ENCODE data around the gene TAS1R3.

The TAS1R3 gene

DNA sequence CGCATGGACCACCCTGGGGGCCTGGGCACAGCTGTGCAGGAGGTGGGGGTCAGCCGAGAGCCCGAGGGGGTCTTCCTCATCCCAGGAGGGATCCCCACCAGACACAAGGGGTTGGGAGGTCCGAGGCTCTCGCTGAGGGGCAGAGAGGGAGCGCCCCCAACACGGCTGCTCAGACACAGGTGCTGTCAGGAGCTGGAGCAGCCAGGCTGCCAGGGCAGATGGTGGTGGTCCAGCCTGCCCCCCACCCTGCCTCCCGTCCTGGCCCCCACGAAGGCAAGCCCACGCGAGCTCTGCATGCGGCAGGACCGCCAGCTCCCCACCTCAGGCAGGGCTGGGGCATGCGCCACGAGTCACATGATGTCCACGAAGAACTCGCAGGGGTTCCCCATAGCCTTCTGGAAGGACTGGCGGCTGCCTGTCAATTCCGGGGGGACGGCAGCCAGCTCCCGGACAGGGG lies 4.7 kb downstream of the TAS1R3 start:
- Histone ChIP-seq H3K18ac (ENCODE audit: low read depth in 1 of 2, low read length in 2 of 2) (no peak overlapping the region), H2BK12ac (ENCODE audit: low read length in 2 of 2) (no peak overlapping the region), H3K4me3 (ENCODE audit: insufficient read depth in 1 of 2, low read depth in 1 of 2, low read length in 2 of 2) (no peak overlapping the region), H3K9me3 (ENCODE audit: control insufficient read depth, low read length) (no peaks in the 10 kb centered on the region), H3K4me1 (ENCODE audit: control insufficient read depth, insufficient read depth, low read depth, low read length) (peaks cover 20% of the 10 kb centered on the region), H3K27me3 (ENCODE audit: control insufficient read depth in 1 of 2, insufficient read depth in 1 of 2, low read length in 2 of 2) (no peaks in the 10 kb centered on the region), H2AK5ac (ENCODE audit: low read length, severe bottlenecking) (no peak overlapping the region), H3K4ac (ENCODE audit: low read depth in 1 of 2, low read length in 2 of 2) (no peak overlapping the region), H3K14ac (ENCODE audit: low read length in 2 of 2) (no peak overlapping the region), H2AFZ (ENCODE audit: low read depth, low read length) (no peak overlapping the region), H3K4me2 (ENCODE audit: low read length, poor library complexity, severe bottlenecking) (no peak overlapping the region), H2BK15ac (ENCODE audit: low read depth, poor library complexity, severe bottlenecking) (no peak overlapping the region), H4K91ac (ENCODE audit: low read length) (no peak overlapping the region), H2BK5ac (ENCODE audit: low read depth, low read length, poor library complexity, severe bottlenecking) (no peak overlapping the region), H4K8ac (ENCODE audit: low read length) (no peak overlapping the region), H3K9ac (ENCODE audit: low read length) (no peak overlapping the region), H3K79me1 (replicated peaks; ENCODE audit: low read length, poor library complexity, severe bottlenecking) (peaks cover 15% of the 10 kb centered on the region), H3K23ac (ENCODE audit: low read length in 2 of 2) (no peak overlapping the region), H3K36me3 (ENCODE audit: control insufficient read depth in 1 of 2, insufficient read depth in 2 of 2, low read depth in 1 of 2, low read length in 2 of 2) (peaks cover 18 to 89% of the 10 kb centered on the region in 2 experiments), H3K27ac (ENCODE audit: low read length, poor library complexity, severe bottlenecking) (no peak overlapping the region), H2BK120ac (ENCODE audit: low read depth, low read length) (no peak overlapping the region)
- no peak for DNase-seq
- 95% methylated on average over 21 of the region's 21 CpGs for WGBS

DNA sequence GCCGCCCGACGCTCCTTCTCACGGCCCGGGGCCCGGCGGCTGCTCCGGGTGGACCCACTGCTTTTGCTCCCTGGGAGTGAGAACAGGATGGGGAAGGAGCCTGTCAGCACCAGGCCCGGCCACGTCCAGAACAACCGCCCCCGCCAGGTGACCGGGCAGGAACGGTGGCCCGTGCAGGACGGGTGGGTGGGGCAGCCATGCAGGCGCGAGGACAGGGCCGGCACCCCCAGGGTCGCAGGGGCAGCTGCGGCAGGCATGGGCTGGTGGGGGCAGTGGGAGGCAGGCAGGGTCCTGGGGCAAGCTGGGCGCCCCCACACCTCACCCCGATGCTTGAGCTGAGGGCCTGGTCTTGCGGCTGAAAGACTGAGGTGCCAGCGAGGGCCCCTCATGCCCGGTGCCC lies 5.4 kb downstream of the TAS1R3 start:
- Histone ChIP-seq H3K18ac (ENCODE audit: low read depth in 1 of 2, low read length in 2 of 2) (no peak overlapping the region), H3K36me3 (ENCODE audit: control insufficient read depth in 1 of 2, insufficient read depth in 2 of 2, low read depth in 1 of 2, low read length in 2 of 2) (peaks cover 25 to 96% of the 10 kb centered on the region in 2 experiments), H3K4ac (ENCODE audit: low read depth in 1 of 2, low read length in 2 of 2) (no peak overlapping the region), H2BK120ac (ENCODE audit: low read depth, low read length) (no peak overlapping the region), H3K9me3 (ENCODE audit: control insufficient read depth, low read length) (no peaks in the 10 kb centered on the region), H4K91ac (ENCODE audit: low read length) (no peak overlapping the region), H3K27me3 (ENCODE audit: control insufficient read depth in 1 of 2, insufficient read depth in 1 of 2, low read length in 2 of 2) (no peaks in the 10 kb centered on the region), H2AK5ac (ENCODE audit: low read length, severe bottlenecking) (no peak overlapping the region), H3K23ac (ENCODE audit: low read length in 2 of 2) (no peak overlapping the region), H3K79me1 (replicated peaks; ENCODE audit: low read length, poor library complexity, severe bottlenecking) (peaks cover 21% of the 10 kb centered on the region), H2AFZ (ENCODE audit: low read depth, low read length) (no peak overlapping the region), H3K27ac (ENCODE audit: low read length, poor library complexity, severe bottlenecking) (no peak overlapping the region), H2BK5ac (ENCODE audit: low read depth, low read length, poor library complexity, severe bottlenecking) (no peak overlapping the region), H4K8ac (ENCODE audit: low read length) (no peak overlapping the region), H2BK12ac (ENCODE audit: low read length in 2 of 2) (no peak overlapping the region), H3K14ac (ENCODE audit: low read length in 2 of 2) (no peak overlapping the region), H2BK15ac (ENCODE audit: low read depth, poor library complexity, severe bottlenecking) (no peak overlapping the region), H3K9ac (ENCODE audit: low read length) (no peak overlapping the region), H3K4me2 (ENCODE audit: low read length, poor library complexity, severe bottlenecking) (no peak overlapping the region), H3K4me3 (ENCODE audit: insufficient read depth in 1 of 2, low read depth in 1 of 2, low read length in 2 of 2) (no peak overlapping the region), H3K4me1 (ENCODE audit: control insufficient read depth, insufficient read depth, low read depth, low read length) (peaks cover 19% of the 10 kb centered on the region)
- 98% methylated on average over 26 of the region's 26 CpGs for WGBS
- no peak for DNase-seq

DNA sequence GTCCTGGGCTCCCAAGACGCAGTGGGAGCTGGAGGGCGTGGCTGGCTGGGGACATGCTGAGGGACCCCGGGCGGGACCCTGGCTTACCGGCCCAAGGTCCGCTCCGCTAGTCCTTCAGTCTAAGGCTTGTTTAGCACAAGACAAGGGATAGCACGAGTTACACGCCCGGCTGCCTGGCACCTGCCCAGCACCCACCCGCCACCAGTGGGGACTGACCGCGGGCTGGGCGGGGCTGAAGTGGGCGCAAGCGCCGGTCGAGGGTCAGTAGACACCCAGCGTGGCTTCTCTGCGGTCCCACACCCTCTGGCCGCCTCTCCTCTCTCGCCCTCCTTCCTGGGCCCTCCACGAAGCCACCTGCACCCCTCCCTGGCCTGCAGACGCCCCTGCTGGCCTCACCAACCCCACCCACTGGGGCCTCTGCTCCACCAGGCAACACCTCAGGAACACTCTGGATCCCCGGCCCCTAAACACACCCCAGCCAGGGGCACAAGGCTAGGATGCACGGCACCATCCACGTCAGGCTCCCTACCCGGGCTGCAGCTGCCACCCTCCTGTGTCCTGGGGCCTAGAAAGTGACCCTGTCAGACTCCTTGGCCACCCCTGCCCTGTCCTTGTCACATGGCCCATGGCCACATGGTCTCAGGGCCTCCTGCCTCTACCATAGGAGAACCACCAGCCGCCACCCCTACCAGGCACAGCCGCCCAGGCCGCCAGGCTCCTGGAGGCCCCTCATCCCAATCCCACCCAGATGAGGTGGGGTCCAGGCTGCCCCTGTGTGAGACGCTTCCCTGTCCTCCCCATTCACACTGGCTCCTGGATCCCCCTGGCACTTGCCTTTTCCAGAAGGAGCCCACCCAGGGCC lies 6.1 kb downstream of the TAS1R3 start:
- Histone ChIP-seq H3K27me3 (ENCODE audit: control insufficient read depth in 1 of 2, insufficient read depth in 1 of 2, low read length in 2 of 2) (no peaks in the 10 kb centered on the region), H3K4me2 (ENCODE audit: low read length, poor library complexity, severe bottlenecking) (no peak overlapping the region), H3K9me3 (ENCODE audit: control insufficient read depth, low read length) (no peaks in the 10 kb centered on the region), H4K91ac (ENCODE audit: low read length) (no peak overlapping the region), H3K23ac (ENCODE audit: low read length in 2 of 2) (no peak overlapping the region), H3K18ac (ENCODE audit: low read depth in 1 of 2, low read length in 2 of 2) (no peak overlapping the region), H3K79me1 (replicated peaks; ENCODE audit: low read length, poor library complexity, severe bottlenecking) (peaks cover 24% of the 10 kb centered on the region), H4K8ac (ENCODE audit: low read length) (no peak overlapping the region), H3K36me3 (ENCODE audit: control insufficient read depth in 1 of 2, insufficient read depth in 2 of 2, low read depth in 1 of 2, low read length in 2 of 2) (peaks cover 31 to 100% of the 10 kb centered on the region in 2 experiments), H2AK5ac (ENCODE audit: low read length, severe bottlenecking) (no peak overlapping the region), H2BK120ac (ENCODE audit: low read depth, low read length) (no peak overlapping the region), H2BK12ac (ENCODE audit: low read length in 2 of 2) (no peak overlapping the region), H3K27ac (ENCODE audit: low read length, poor library complexity, severe bottlenecking) (no peak overlapping the region), H2BK5ac (ENCODE audit: low read depth, low read length, poor library complexity, severe bottlenecking) (no peak overlapping the region), H2AFZ (ENCODE audit: low read depth, low read length) (no peak overlapping the region), H3K9ac (ENCODE audit: low read length) (no peak overlapping the region), H3K4me1 (ENCODE audit: control insufficient read depth, insufficient read depth, low read depth, low read length) (peaks cover 16% of the 10 kb centered on the region), H3K4me3 (ENCODE audit: insufficient read depth in 1 of 2, low read depth in 1 of 2, low read length in 2 of 2) (no peak overlapping the region), H3K4ac (ENCODE audit: low read depth in 1 of 2, low read length in 2 of 2) (no peak overlapping the region), H3K14ac (ENCODE audit: low read length in 2 of 2) (no peak overlapping the region), H2BK15ac (ENCODE audit: low read depth, poor library complexity, severe bottlenecking) (no peak overlapping the region)
- DNase-seq, result no peak
- 98% methylated on average over 31 of the region's 32 CpGs for WGBS

DNA sequence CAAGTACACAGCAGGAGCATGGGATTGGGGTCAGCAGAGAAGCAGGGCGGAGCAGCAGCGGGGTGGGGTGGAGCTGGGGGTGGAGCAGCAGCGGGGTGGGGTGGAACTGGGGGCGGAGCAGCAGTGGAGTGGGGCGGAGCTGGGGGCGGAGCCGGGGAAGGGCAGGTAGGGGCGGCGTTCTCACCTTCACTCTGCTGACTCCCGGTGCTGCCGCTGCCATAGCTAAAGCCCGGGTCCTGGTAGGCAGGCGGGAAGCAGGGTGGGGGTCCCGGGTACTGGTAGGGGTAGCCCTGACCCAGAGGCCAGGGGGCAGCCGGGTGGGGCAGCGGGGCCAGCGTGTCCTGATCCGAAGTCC lies 6.7 kb downstream of the TAS1R3 start:
- H3K9me3 ChIP-seq (ENCODE audit: control insufficient read depth, low read length), result no peaks in the 10 kb centered on the region
- H3K27ac ChIP-seq (ENCODE audit: low read length, poor library complexity, severe bottlenecking), result no peak overlapping the region
- H2BK120ac ChIP-seq (ENCODE audit: low read depth, low read length), result no peak overlapping the region
- H2BK15ac ChIP-seq (ENCODE audit: low read depth, poor library complexity, severe bottlenecking), result no peak overlapping the region
- no peak overlapping the region for H3K18ac ChIP-seq (ENCODE audit: low read depth in 1 of 2, low read length in 2 of 2)
- no peak overlapping the region for H2BK12ac ChIP-seq (ENCODE audit: low read length in 2 of 2)
- H3K9ac ChIP-seq (ENCODE audit: low read length), result no peak overlapping the region
- no peaks in the 10 kb centered on the region for H3K27me3 ChIP-seq (ENCODE audit: control insufficient read depth in 1 of 2, insufficient read depth in 1 of 2, low read length in 2 of 2)
- H2BK5ac ChIP-seq (ENCODE audit: low read depth, low read length, poor library complexity, severe bottlenecking), result no peak overlapping the region
- H3K79me1 ChIP-seq (replicated peaks; ENCODE audit: low read length, poor library complexity, severe bottlenecking), result peaks cover 29% of the 10 kb centered on the region
- DNase-seq, result no peak
- no peak overlapping the region for H3K23ac ChIP-seq (ENCODE audit: low read length in 2 of 2)
- H2AK5ac ChIP-seq (ENCODE audit: low read length, severe bottlenecking), result no peak overlapping the region
- no peak overlapping the region for H3K4ac ChIP-seq (ENCODE audit: low read depth in 1 of 2, low read length in 2 of 2)
- H3K14ac ChIP-seq (ENCODE audit: low read length in 2 of 2), result no peak overlapping the region
- WGBS, result 93% methylated on average over 17 of the region's 18 CpGs
- no peak overlapping the region for H4K8ac ChIP-seq (ENCODE audit: low read length)
- H3K4me3 ChIP-seq (ENCODE audit: insufficient read depth in 1 of 2, low read depth in 1 of 2, low read length in 2 of 2), result no peak overlapping the region
- no peak overlapping the region for H3K4me2 ChIP-seq (ENCODE audit: low read length, poor library complexity, severe bottlenecking)
- H3K36me3 ChIP-seq (ENCODE audit: control insufficient read depth in 1 of 2, insufficient read depth in 2 of 2, low read depth in 1 of 2, low read length in 2 of 2), result peaks cover 31 to 100% of the 10 kb centered on the region in 2 experiments
- H4K91ac ChIP-seq (ENCODE audit: low read length), result no peak overlapping the region
- H3K4me1 ChIP-seq (ENCODE audit: control insufficient read depth, insufficient read depth, low read depth, low read length), result peaks cover 13% of the 10 kb centered on the region
- H2AFZ ChIP-seq (ENCODE audit: low read depth, low read length), result no peak overlapping the region

All from mesenchymal stem cell (in vitro differentiated cells and primary cell).